Smooth muscle cell of the brain vasculature (primary cell): ENCODE measurements around the gene HEBP2.

Experiments
- DNase-seq: peaks from one replicate; pipeline ENCODE4 v3.0.0-alpha.2; 2012; ENCODE audit warnings: low read depth, low spot score

HEBP2 gene

GRCh38 chr6:138454981-138455706 lies 51.1 kb downstream of the HEBP2 start:
- DNase-seq, result no peak

GRCh38 chr6:138455746-138456400 lies 51.9 kb downstream of the HEBP2 start:
- no peak for DNase-seq

- no peak for DNase-seq
These were observed 52.4 kb downstream of the HEBP2 start for GRCh38 chr6:138456401-138456790.

GRCh38 chr6:138461647-138462046 lies 57.6 kb downstream of the HEBP2 start:
- DNase-seq, result no peak

- DNase-seq, result no peak
These were observed 60.1 kb downstream of the HEBP2 start for GRCh38 chr6:138464085-138464484.

- DNase-seq, result peak; percentile 40
These were observed 61.1 kb downstream of the HEBP2 start for GRCh38 chr6:138465007-138465645.

- no peak for DNase-seq
These were observed 63.9 kb downstream of the HEBP2 start for GRCh38 chr6:138467901-138468300.

GRCh38 chr6:138468320-138469015 lies 64.4 kb downstream of the HEBP2 start:
- DNase-seq, result no peak
